Pulmonary artery endothelial cell (primary cell): ENCODE measurements around the gene PLEKHA8. TPM values are rescaled to one million over a fixed set of nuclear protein-coding genes. Genes with fewer than 3 reads are reported as not detected.

ENCODE experiments used
- DNase-seq: peaks from one replicate; pipeline ENCODE4 v3.0.0-alpha.2; 2011; ENCODE audit warnings: low read depth, low spot score
- total RNA-seq: library from RNA; depleted of rRNA; stranded (reverse); fragments of >200 nt; gene quantifications from 2 replicates; pipeline ENCODE4 v1.2.3, GENCODE V29; 2014

Gene PLEKHA8
- total RNA-seq, 1 donor from 2014 or later: 12.7 TPM

DNA sequence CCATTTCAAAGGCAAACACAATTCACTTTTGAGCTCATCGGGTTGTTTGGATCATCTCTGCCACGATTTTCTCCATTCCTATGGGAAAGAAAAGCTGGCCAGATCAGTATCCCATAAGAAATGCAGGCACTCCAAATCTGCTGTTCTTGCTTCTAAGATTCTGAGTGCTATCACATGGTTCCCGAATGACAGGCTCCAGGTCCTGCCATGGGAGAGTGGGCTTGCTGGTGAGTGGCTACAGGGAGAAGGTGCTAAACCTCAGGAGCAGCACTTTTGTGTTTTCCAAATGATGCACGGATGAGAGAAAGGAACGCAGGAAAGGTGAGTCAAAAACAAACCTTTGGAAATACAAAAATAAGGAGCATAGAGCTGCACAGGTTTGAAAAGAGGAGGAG, 138.6 kb downstream of the PLEKHA8 start:
- DNase-seq: no peak

DNA sequence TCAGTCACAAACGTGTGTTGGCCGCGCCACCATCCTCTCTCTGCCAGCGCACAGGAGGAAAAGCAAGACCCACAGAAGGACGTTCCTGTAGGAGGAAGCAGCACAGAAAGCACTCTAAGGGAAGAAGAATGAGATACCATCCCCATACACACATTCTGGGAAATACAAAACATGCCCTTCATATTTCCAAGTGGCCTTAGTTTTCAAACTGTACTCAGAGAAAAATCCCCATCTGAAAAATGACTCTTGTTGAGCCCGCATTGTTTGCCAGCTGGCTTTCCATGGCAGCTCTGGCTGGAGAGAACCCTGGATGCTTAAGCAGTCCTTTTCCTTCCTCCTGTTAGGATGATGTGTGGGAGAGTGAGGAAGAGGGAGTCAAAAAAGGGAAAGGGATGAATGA, 139.7 kb downstream of the PLEKHA8 start:
- no peak for DNase-seq

DNA sequence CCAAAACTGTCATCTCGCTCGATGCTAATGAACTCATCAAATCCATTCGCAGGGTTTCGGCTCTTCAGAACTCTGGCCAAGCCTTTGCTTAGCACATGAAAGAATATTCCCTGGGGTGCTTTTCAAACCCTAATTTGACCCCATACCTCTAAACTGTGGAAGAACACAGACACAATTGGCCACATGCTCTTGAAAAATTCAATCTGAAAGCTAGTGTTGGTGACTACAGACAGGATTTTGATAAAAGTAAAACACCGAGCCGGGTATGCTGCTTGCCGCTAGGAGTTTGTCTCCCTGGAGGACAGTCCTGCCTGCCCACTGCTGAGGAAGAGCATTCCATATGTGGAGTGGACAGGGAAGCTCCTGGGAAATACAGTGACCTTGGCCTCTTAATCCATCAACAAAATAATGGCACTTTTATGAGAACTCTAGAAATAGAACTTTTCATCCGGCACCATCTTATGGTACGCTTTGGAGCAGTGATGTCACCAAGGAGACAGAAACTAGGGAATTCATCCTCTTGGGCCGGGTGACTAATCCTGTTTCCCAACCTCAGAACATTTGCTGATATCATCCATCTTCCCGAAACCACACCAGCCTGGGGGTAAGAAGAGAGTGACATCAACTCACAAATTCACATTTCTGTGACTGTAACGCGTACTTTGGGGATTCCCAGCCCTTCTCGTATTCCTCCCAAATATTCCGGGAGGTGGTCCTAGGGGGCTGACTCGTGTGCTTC, 140.8 kb downstream of the PLEKHA8 start:
- no peak for DNase-seq

DNA sequence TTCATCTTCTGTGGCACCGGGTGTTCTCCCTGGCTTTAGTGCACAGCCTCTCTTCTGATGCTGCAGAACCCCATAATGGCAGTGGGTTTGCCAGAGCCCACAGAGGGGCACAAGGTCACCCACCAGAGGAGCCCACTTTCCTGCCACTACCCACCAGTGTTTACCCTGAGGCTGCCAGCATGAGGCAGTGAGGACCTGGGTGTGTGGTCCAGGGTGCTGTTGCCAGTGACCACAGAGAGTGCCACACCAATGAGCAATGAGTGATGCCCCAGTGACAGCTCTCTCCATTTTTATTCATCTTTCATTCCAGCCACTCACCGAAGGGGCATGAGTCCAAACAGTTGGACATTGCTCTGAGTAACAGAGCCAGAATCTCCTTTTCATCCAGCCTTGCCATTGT, 141.4 kb downstream of the PLEKHA8 start:
- DNase-seq: no peak

DNA sequence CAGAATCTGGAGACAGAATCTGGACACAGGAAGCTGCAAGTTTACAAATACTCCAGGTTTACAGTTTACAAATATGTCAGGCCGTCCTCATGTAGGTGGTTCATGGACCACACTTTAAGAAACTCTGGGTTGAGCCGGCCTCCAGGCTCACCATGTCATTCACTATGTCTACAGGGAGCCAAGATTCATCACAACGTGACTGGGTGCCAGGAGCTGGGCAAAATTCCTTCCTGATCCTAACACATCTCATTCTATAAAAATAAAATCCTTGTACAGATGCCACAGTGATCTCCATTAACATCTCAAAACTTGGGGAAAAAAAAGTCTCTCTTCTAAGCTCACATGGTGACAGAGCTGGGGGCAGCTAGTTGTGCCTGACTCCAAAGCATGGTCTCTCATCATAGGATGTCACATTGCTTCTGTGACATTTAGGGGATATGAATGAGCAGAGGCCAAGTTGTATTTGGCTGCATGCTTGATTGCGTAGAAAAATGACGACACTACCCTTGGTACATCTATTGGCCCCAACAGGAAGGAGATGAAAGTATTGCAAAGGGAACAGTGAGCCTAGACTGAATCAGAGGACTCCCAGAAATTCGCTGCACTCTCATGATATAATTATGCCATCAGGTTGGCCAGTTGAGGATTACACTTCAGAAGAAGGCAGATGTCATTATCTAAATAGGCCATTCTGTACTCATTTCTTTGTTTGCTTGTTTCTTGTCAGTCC, 142.4 kb downstream of the PLEKHA8 start:
- no peak for DNase-seq

DNA sequence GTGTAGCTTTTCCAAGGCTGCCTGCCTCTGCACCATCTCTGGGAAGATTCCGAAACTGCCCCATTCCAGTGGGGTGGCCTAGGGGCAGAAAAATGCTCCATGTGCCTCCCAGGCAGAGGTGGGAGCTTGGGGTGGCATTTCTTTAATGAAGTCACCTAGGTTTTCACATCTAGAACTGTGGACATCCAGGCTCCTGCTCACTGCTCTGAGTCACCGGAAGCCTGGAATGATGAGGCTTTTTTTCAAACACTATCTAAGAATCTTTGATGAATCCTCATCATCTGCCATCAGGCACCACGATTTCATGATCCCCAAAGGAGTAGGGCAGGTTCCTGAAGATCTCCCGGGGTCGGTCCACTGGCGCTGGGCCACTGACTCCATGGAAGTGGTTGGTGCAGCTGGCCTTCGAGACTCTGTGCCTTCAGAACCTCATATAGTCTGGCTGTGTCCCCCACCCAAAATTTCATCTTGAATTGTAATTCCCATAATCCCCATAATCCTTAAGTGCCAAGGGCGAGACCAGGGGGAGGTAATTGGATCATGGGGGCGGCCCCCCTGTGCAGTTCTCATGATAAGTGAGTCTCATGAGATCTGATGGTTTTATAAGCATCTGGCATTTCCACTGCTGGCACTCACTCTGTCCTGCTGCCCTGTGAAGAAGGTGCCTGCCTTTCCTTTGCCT, 143.7 kb downstream of the PLEKHA8 start:
- no peak for DNase-seq

DNA sequence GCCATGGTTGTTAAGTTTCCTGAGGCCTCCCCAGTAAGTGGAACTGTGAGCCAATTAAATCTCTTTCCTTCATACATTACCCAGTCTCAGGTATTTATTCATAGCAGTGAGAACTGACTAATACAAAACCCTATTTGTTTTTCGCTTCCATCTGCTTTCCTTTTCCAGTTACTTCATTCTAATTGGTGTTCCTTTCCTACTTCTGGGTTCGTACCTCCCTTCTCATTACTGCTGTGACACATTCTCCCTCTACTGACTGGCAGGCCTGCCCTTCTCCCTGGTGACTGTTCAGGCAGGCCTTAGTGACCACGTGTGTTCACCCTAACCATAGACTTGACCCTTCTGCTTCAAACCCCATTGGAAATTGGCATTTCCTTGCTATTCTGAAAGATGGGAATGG, 144.2 kb downstream of the PLEKHA8 start:
- no peak for DNase-seq

DNA sequence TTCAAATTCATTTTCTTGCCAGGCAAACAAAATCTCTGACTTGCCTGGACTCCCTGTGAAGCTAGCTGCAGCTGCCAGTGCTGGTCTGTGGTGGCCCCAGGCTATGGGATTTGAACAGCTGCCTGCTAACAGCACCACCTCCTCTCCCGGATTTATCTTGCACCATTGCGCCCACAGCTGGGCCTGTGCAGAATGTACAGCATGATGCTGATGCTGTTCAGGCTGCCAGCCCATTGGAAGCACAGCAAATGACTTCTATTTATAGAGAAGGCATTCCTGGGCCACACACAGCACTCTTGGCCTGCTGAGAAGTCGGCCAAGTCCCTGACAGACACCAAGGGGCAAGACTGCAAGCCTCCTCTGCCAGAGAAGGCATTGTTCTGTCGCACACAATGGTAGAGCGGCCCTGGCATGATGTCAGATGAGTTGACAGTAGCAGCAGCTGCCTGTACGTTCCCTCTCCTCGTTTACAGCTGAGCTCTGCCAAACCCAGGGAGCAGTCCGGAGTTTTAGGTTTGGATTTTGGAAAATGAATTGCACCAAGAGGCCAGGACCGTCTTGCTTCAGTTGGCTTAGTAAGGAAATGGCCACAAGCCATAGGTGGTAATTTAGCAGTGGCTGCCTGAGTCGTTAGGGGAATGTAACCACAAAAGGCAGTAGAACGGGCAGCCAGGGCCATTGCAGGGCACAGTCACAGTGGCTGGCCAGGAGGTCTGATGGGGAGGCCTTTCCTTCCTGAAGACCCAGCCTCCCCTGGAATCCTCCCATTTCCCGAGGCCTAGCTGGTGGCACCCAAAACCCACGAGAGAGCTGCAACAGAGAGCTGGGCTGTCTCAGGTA, 145.1 kb downstream of the PLEKHA8 start:
- no peak for DNase-seq

DNA sequence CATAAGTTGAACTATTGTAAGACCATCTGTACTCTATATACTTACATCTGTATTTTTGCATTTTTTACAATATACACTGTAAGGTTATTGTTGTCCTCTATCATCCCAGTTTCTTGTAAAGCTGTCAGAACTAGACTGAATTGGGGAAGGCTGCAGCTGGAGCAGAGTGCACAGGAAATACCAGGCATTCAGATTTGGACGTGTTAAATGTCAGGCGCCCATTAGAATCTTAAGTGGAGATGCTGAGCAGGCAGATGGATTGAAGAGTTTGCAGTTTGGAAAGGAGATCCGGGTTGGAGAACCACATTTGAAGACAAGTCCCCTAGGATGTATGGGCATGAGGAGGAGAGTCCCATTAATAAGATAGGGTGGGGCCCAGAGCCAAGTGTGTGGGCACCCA, 147.0 kb downstream of the PLEKHA8 start:
- no peak for DNase-seq

DNA sequence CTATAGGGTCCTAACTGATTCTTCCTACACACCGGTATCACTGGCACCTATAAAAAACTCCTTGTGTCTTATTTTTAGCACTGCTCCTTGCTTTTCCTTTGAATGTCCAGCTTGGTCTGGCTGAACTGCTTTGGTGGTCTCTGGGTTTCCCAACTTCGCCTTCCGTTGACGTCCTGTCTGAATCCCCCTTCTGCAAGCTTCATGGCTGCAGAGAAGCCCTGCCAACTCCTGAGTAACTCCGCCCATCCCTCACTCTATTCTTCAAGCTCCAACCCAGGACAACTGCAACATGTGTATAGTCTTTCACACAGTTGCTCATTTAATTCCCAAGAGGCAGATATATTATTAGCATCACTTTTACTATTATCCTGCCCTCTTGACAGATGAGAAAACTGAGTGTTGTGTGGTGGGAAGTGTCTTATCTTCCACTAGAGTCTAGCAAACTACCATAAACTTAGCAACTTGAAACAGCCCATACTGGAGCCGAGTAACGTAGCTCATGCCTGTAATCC, 147.5 kb downstream of the PLEKHA8 start:
- no peak for DNase-seq

DNA sequence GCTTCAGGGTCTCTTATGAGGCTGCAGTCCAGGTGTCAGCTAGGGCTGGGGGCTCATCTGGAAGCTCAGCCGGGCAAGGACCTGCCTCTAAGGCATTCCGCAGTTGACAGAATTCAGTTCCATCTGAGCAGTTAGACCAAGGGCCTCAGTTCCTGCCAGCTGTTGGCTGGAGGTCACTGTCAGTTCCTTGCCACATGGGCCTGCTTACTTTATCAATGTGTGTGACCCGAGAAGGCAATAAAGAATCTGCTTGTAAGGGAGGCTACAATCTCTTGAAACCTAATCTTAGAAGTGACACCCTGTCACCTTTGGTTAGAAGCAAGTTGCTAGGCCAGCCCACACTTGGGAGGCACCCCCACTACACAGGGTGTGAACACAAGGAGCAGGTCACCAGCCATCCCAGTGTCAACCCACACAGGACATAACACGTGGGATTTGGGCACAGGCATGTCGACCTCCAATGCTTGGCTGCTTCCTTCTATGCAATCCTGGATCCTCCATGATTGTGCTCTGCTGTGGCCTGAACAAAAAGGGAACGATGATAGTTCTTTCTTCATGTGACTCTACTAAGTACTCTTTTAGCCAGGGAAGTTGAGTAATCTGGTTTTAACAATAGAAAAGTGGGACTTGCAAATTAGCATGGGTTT, 148.4 kb downstream of the PLEKHA8 start:
- DNase-seq: no peak

DNA sequence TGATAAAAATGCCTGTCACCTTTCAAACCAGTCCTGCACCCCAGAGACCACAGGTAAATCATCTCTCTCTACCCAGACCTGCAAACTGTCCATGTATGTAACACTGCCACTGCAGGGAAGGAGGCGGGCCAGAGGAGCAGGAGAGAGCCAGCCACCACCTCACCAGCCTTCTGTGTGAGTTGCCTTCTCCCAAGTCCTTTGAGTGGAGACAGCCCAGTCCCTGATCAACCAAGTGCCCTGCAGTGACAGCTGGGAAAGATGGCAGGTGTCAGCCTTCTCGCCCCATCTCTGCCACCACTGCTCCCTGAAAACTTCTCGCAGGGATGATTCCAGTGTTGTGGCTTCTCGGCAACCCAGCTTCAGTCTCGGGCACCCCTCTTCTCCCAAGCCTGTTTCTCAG, 149.0 kb downstream of the PLEKHA8 start:
- no peak for DNase-seq

DNA sequence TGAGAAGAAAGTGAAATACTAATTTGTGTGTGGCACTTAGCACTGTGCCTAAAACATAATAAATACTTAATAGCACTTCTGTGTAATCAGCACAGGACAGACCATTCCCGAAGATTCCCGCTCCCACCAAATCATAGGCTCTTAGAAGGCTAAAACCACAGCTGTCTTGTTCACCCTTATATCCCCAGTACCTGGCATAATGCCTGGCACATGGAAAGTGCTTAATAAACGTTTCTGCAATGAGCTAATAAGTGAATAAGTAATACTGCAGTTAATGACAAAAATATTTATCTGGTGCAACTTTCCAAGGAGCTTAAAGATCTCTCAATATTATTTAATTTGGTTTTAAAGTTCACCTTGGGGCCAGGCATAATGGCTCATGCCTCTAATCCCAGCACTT, 149.8 kb downstream of the PLEKHA8 start:
- DNase-seq: no peak

DNA sequence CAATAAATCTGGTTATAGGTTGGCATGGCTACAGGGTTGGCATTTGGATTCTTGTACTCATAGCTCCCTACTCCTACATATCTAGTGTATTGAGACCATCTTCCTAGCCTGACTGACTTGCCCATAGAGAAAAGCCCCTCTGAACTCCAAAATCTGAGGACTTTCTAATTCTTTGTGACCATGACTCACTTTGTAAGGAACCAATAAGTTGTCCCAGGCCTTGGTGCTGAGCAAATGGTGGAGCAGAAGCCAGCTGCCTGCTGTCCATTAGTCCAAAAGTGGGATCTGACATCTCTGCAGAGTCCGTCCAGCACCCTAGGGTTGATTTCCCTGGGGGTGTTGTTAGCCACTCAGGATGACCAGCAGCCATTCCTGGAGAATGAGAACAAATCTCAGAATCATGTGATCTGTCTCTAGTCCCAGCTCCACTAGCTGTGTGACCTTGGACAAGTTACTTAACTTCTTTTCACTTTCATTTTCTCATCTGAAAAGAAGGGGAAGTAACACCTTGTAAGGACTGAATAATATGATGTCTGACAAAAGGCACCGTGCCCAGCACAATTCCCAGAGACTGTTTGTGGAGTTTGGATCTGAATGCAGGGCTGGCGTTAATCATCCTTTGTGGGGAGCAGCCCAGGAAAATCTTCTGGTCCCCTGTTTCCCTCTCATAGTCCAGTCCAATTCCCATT, 150.7 kb downstream of the PLEKHA8 start:
- no peak for DNase-seq

Other genes with a start within 250 kb of the PLEKHA8 start
- not detected in 2 replicates for gene WIPF3, start 221.9 kb upstream of the PLEKHA8 start, total RNA-seq
- 29.6 and 114 TPM in 2 replicates for gene SCRN1, start 38.6 kb upstream of the PLEKHA8 start, total RNA-seq
- gene FKBP14, start 1.7 kb upstream of the PLEKHA8 start, total RNA-seq: 22.4 and 23.3 TPM in 2 replicates
- gene MTURN, start 106.6 kb downstream of the PLEKHA8 start, total RNA-seq: 4.6 and 8.1 TPM in 2 replicates